ENCODE results near the gene DSCAML1.
"Not testable (repeated sequence)": the region's sequence is repeated elsewhere in the genome, so short reads cannot be mapped to it uniquely, and the experiment has no call there.

DSCAML1 gene

GRCh38 chr11:117768506-117768905 is 28.5 kb downstream of the DSCAML1 start:
- no peaks in the 10 kb centered on the region for H3K36me3 ChIP-seq (ENCODE audit: control insufficient read depth, insufficient read depth, low read length)
- no peaks in the 10 kb centered on the region for H3K27me3 ChIP-seq (ENCODE audit: control insufficient read depth, insufficient read depth, low read length)
- no peaks in the 10 kb centered on the region for H3K9me3 ChIP-seq (ENCODE audit: control insufficient read depth, insufficient read depth, low read depth, low read length)
- H3K4me3 ChIP-seq (ENCODE audit: low read depth, low read length): no peak overlapping the region
- no peaks in the 10 kb centered on the region for H3K4me1 ChIP-seq (ENCODE audit: control insufficient read depth, insufficient read depth, low read length)
- H3K27ac ChIP-seq (ENCODE audit: low read depth, low read length): no peak overlapping the region
- no peak overlapping the region for H3K9ac ChIP-seq (ENCODE audit: low read length)

- H3K9ac ChIP-seq (ENCODE audit: low read length): no peak overlapping the region
- H3K27ac ChIP-seq (ENCODE audit: low read depth, low read length): no peak overlapping the region
- H3K4me3 ChIP-seq (ENCODE audit: low read depth, low read length): no peak overlapping the region
- no peaks in the 10 kb centered on the region for H3K4me1 ChIP-seq (ENCODE audit: control insufficient read depth, insufficient read depth, low read length)
- no peaks in the 10 kb centered on the region for H3K9me3 ChIP-seq (ENCODE audit: control insufficient read depth, insufficient read depth, low read depth, low read length)
- H3K27me3 ChIP-seq (ENCODE audit: control insufficient read depth, insufficient read depth, low read length): no peaks in the 10 kb centered on the region
- no peaks in the 10 kb centered on the region for H3K36me3 ChIP-seq (ENCODE audit: control insufficient read depth, insufficient read depth, low read length)
Observed at GRCh38 chr11:117767071-117767470, 29.9 kb downstream of the DSCAML1 start.

- Histone ChIP-seq H3K9ac (ENCODE audit: low read length) (no peak overlapping the region), H3K27ac (ENCODE audit: low read depth, low read length) (no peak overlapping the region), H3K36me3 (ENCODE audit: control insufficient read depth, insufficient read depth, low read length) (no peaks in the 10 kb centered on the region), H3K9me3 (ENCODE audit: control insufficient read depth, insufficient read depth, low read depth, low read length) (no peaks in the 10 kb centered on the region), H3K4me1 (ENCODE audit: control insufficient read depth, insufficient read depth, low read length) (no peaks in the 10 kb centered on the region), H3K27me3 (ENCODE audit: control insufficient read depth, insufficient read depth, low read length) (no peaks in the 10 kb centered on the region), H3K4me3 (ENCODE audit: low read depth, low read length) (no peak overlapping the region)
Observed at GRCh38 chr11:117766576-117766975, 30.4 kb downstream of the DSCAML1 start.

DNA sequence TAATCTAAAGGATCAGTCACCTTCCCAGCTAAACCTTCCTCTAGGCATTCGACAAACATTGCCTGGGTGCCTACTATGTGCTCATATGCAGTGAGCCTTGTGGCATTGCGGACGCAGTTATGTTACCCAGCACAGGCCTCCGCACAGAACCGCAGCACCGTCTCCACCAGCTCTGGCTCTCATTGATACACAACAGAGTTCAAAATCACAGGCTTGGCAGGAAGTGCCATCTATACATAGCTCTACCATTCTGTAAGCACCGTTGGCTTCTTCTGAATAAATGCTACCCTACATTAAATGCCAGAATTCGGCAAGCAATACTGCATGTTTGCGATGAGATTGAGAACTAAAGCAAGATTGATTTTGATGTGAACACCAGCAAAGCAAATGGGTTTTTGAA is 31.0 kb downstream of the DSCAML1 start:
- no peaks in the 10 kb centered on the region for H3K36me3 ChIP-seq (ENCODE audit: control insufficient read depth, insufficient read depth, low read length)
- H3K9ac ChIP-seq (ENCODE audit: low read length): no peak overlapping the region
- H3K4me1 ChIP-seq (ENCODE audit: control insufficient read depth, insufficient read depth, low read length): no peaks in the 10 kb centered on the region
- no peaks in the 10 kb centered on the region for H3K9me3 ChIP-seq (ENCODE audit: control insufficient read depth, insufficient read depth, low read depth, low read length)
- H3K4me3 ChIP-seq (ENCODE audit: low read depth, low read length): no peak overlapping the region
- no peak overlapping the region for H3K27ac ChIP-seq (ENCODE audit: low read depth, low read length)
- H3K27me3 ChIP-seq (ENCODE audit: control insufficient read depth, insufficient read depth, low read length): no peaks in the 10 kb centered on the region

GRCh38 chr11:117765068-117765467 is 31.9 kb downstream of the DSCAML1 start:
- H3K4me3 ChIP-seq (ENCODE audit: low read depth, low read length): no peak overlapping the region
- no peak overlapping the region for H3K27ac ChIP-seq (ENCODE audit: low read depth, low read length)
- no peaks in the 10 kb centered on the region for H3K27me3 ChIP-seq (ENCODE audit: control insufficient read depth, insufficient read depth, low read length)
- no peak overlapping the region for H3K9ac ChIP-seq (ENCODE audit: low read length)
- H3K36me3 ChIP-seq (ENCODE audit: control insufficient read depth, insufficient read depth, low read length): no peaks in the 10 kb centered on the region
- no peaks in the 10 kb centered on the region for H3K4me1 ChIP-seq (ENCODE audit: control insufficient read depth, insufficient read depth, low read length)
- no peaks in the 10 kb centered on the region for H3K9me3 ChIP-seq (ENCODE audit: control insufficient read depth, insufficient read depth, low read depth, low read length)

DNA sequence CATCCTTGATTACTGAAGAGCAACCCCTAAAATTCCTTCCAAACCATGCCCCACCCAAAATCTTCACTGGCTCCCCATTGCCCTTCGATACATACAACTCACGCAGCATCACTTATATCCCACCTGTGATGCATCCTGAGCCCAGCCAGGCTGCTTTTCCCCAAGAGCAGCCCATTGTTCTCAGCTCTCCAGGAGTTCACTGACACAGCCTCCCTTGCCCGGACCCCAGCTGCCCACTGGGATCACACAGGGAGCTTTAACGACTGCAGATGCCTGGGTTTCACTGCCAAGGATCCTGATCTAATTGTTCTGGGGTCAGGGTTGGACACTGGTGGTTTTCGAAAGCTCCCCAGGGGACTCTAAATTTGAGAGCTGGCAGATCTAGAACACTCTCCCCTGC is 33.6 kb downstream of the DSCAML1 start:
- peaks cover 10% of the 10 kb centered on the region for H3K4me1 ChIP-seq (ENCODE audit: control insufficient read depth, insufficient read depth, low read length)
- H3K27me3 ChIP-seq (ENCODE audit: control insufficient read depth, insufficient read depth, low read length); H3K4me3 ChIP-seq (ENCODE audit: low read depth, low read length); H3K9me3 ChIP-seq (ENCODE audit: control insufficient read depth, insufficient read depth, low read depth, low read length); H3K9ac ChIP-seq (ENCODE audit: low read length); H3K27ac ChIP-seq (ENCODE audit: low read depth, low read length); H3K36me3 ChIP-seq (ENCODE audit: control insufficient read depth, insufficient read depth, low read length): not testable (repeated sequence)

- H3K27ac ChIP-seq (ENCODE audit: low read depth, low read length): no peak overlapping the region
- H3K9me3 ChIP-seq (ENCODE audit: control insufficient read depth, insufficient read depth, low read depth, low read length): no peaks in the 10 kb centered on the region
- no peaks in the 10 kb centered on the region for H3K27me3 ChIP-seq (ENCODE audit: control insufficient read depth, insufficient read depth, low read length)
- H3K36me3 ChIP-seq (ENCODE audit: control insufficient read depth, insufficient read depth, low read length): no peaks in the 10 kb centered on the region
- H3K9ac ChIP-seq (ENCODE audit: low read length): no peak overlapping the region
- no peak overlapping the region for H3K4me3 ChIP-seq (ENCODE audit: low read depth, low read length)
- peaks cover 10% of the 10 kb centered on the region for H3K4me1 ChIP-seq (ENCODE audit: control insufficient read depth, insufficient read depth, low read length)
Observed at GRCh38 chr11:117761993-117762392, 35.0 kb downstream of the DSCAML1 start.

DNA sequence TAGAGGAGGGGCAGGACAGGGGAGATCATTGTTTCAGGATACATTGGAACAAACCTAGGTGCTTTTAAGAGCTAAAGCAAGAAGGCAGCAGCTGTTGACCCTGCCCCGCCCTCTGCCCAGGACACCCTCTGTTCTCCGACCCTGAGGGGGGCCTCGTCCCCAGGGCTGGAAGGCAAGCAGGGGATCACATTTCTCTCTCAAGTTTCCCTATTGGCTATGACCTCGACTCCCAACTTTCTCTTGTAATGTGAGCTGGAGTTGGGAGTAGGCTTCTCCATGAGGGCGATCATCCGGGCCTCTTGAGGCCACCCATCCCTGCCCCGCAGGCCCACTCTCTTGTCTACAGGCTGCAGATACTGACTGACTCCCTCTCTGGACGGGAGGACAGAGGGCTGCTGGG is 37.7 kb downstream of the DSCAML1 start:
- peaks cover 10% of the 10 kb centered on the region for H3K4me1 ChIP-seq (ENCODE audit: control insufficient read depth, insufficient read depth, low read length)
- H3K27ac ChIP-seq (ENCODE audit: low read depth, low read length): no peak overlapping the region
- peaks cover 7% of the 10 kb centered on the region; the same call in 1 of the 2 replicates for H3K27me3 ChIP-seq (ENCODE audit: control insufficient read depth, insufficient read depth, low read length)
- no peak overlapping the region for H3K9ac ChIP-seq (ENCODE audit: low read length)
- H3K36me3 ChIP-seq (ENCODE audit: control insufficient read depth, insufficient read depth, low read length): no peaks in the 10 kb centered on the region
- no peak overlapping the region for H3K4me3 ChIP-seq (ENCODE audit: low read depth, low read length)
- no peaks in the 10 kb centered on the region for H3K9me3 ChIP-seq (ENCODE audit: control insufficient read depth, insufficient read depth, low read depth, low read length)

DNA sequence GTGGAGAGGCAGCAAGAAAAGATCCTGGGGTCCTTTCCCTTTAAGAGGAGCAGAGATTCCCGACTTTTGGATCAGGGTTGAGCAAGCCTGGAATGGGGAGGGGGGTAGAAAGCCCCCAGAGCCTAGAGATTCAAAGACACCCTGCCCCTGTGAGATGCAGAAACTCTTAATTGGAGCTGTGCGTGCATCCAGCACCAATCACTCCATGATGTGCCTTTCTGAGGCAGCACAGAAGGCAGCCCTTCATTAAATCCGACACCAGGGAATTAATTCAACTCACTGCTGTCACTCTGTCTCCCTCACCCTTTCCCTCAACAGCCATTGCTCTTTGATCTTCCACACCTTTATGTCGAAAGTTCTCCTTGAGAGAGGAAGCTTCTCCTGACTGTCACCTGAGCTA is 43.0 kb downstream of the DSCAML1 start:
- H3K27ac ChIP-seq (ENCODE audit: low read depth, low read length): no peak overlapping the region
- peaks cover under 1% of the 10 kb centered on the region for H3K4me1 ChIP-seq (ENCODE audit: control insufficient read depth, insufficient read depth, low read length)
- no peaks in the 10 kb centered on the region for H3K9me3 ChIP-seq (ENCODE audit: control insufficient read depth, insufficient read depth, low read depth, low read length)
- H3K9ac ChIP-seq (ENCODE audit: low read length): no peak overlapping the region
- H3K36me3 ChIP-seq (ENCODE audit: control insufficient read depth, insufficient read depth, low read length): no peaks in the 10 kb centered on the region
- H3K27me3 ChIP-seq (ENCODE audit: control insufficient read depth, insufficient read depth, low read length): peaks cover 7% of the 10 kb centered on the region; the same call in 1 of the 2 replicates
- H3K4me3 ChIP-seq (ENCODE audit: low read depth, low read length): no peak overlapping the region

GRCh38 chr11:117752721-117753237 is 44.2 kb downstream of the DSCAML1 start:
- H3K9me3 ChIP-seq (ENCODE audit: control insufficient read depth, insufficient read depth, low read depth, low read length): no peaks in the 10 kb centered on the region
- no peaks in the 10 kb centered on the region for H3K4me1 ChIP-seq (ENCODE audit: control insufficient read depth, insufficient read depth, low read length)
- no peaks in the 10 kb centered on the region for H3K36me3 ChIP-seq (ENCODE audit: control insufficient read depth, insufficient read depth, low read length)
- H3K9ac ChIP-seq (ENCODE audit: low read length): no peak overlapping the region
- no peak overlapping the region for H3K27ac ChIP-seq (ENCODE audit: low read depth, low read length)
- H3K27me3 ChIP-seq (ENCODE audit: control insufficient read depth, insufficient read depth, low read length): peaks cover 7% of the 10 kb centered on the region; the same call in 1 of the 2 replicates
- H3K4me3 ChIP-seq (ENCODE audit: low read depth, low read length): no peak overlapping the region

- Histone ChIP-seq H3K27ac (ENCODE audit: low read depth, low read length) (no peak overlapping the region), H3K36me3 (ENCODE audit: control insufficient read depth, insufficient read depth, low read length) (no peaks in the 10 kb centered on the region), H3K4me1 (ENCODE audit: control insufficient read depth, insufficient read depth, low read length) (peaks cover 6% of the 10 kb centered on the region), H3K9ac (ENCODE audit: low read length) (no peak overlapping the region), H3K4me3 (ENCODE audit: low read depth, low read length) (no peak overlapping the region), H3K27me3 (ENCODE audit: control insufficient read depth, insufficient read depth, low read length) (peaks cover 7% of the 10 kb centered on the region; the same call in 1 of the 2 replicates), H3K9me3 (ENCODE audit: control insufficient read depth, insufficient read depth, low read depth, low read length) (no peaks in the 10 kb centered on the region)
Observed at GRCh38 chr11:117752071-117752470, 44.9 kb downstream of the DSCAML1 start.

Measured in HUES6 (cell line).